Lung (tissue), 12 donors: ENCODE results near the gene C19orf67. TPM values are rescaled to one million over a fixed set of nuclear protein-coding genes. Genes with fewer than 3 reads are reported as not detected.

ENCODE experiments used
- ATAC-seq: fragments of 200-7000 bp; cut with Tn5 transposase; one replicate; pipeline ENCODE4 v1.9.1; 2020; ENCODE audit warnings: moderate number of reproducible peaks; ENCODE audit not compliant: insufficient read depth, low FRiP score
- DNase-seq, 3 donors: peaks; one replicate each; pipeline ENCODE4 v3.0.0-alpha.2; 2013 to 2017
- H3K27ac ChIP-seq, 2 donors: one replicate each; pipeline ENCODE4 v1.5.1; 2013; ENCODE audit warnings: mild to moderate bottlenecking in 2 of 2, moderate library complexity in 2 of 2, control low read depth in 1 of 2, inconsistent platforms in 1 of 2, low read depth in 1 of 2, low read length in 1 of 2
- H3K27me3 ChIP-seq, 3 donors: one replicate each; pipeline ENCODE4 v1.5.1; 2013; ENCODE audit warnings: low read length in 2 of 3; ENCODE audit not compliant: control insufficient read depth in 3 of 3, insufficient read depth in 3 of 3
- H3K36me3 ChIP-seq, 4 donors: one replicate each; pipeline ENCODE4 v1.5.1; 2013; ENCODE audit warnings: low read length in 4 of 4, mild to moderate bottlenecking in 1 of 4, moderate library complexity in 1 of 4; ENCODE audit not compliant: control insufficient read depth in 4 of 4, insufficient read depth in 4 of 4
- H3K4me1 ChIP-seq, 5 donors: one replicate each; pipeline ENCODE4 v1.5.1; 2013; ENCODE audit warnings: low read length in 5 of 5, mild to moderate bottlenecking in 2 of 5, moderate library complexity in 1 of 5; ENCODE audit not compliant: control insufficient read depth in 5 of 5, insufficient read depth in 5 of 5
- H3K4me3 ChIP-seq: one replicate; pipeline ENCODE4 v1.5.1; 2013; ENCODE audit warnings: mild to moderate bottlenecking, control low read depth, moderate library complexity
- H3K9ac ChIP-seq, 2 donors: one replicate each; pipeline ENCODE4 v1.5.1; 2013; ENCODE audit warnings: low read length in 2 of 2, control low read depth in 1 of 2; ENCODE audit not compliant: insufficient read depth in 1 of 2
- H3K9me3 ChIP-seq, 4 donors: one replicate each; pipeline ENCODE4 v1.5.1; 2013; ENCODE audit warnings: low read length in 3 of 4, mild to moderate bottlenecking in 1 of 4, moderate library complexity in 1 of 4; ENCODE audit not compliant: control insufficient read depth in 4 of 4, insufficient read depth in 3 of 4
- CTCF ChIP-seq: IDR thresholded peaks from 2 replicates; pipeline ENCODE4 v1.5.1; 2012; ENCODE audit warnings: mild to moderate bottlenecking; ENCODE audit errors: control extremely low read depth, extremely low read depth
- WGBS, 2 donors: extraction: QIAGEN DNeasy Blood & Tissue Kit; methylation state at CpG; one replicate each; pipeline ENCODE4 v1.1.7; 2013; 5-methylcytosine and 5-hydroxymethylcytosine counted together
- polyA plus RNA-seq, 2 donors: library from polyadenylated mRNA; stranded (reverse); fragments of 200-250 nt; gene quantifications; one replicate each; pipeline ENCODE4 v1.2.1, GENCODE V29; 2013
- total RNA-seq, 2 donors: library from RNA; depleted of rRNA in 1 of 2; stranded (reverse); fragments of >200 nt in 1 of 2; gene quantifications; one replicate each; pipeline ENCODE4 v1.2.1, GENCODE V29; 2014 to 2021
- donor health status: control.
- donor health status: control.
- donor health status: Bipolar disorder and iron deficiency.
- donor health status: healthy.
- donor health status: DM: yes; HTN: yes; CAD: no.

C19orf67 gene
- total and polyA plus RNA-seq, 4 donors, result 0.37 to 1.0 (median 0.38) TPM; not detected in 1

- 88 to 92% methylated on average over 18 of the region's 18 CpGs for WGBS, 2 donors
- H3K4me3 ChIP-seq, result no peak overlapping the region
- DNase-seq, result no peak
These were observed 28.3 kb upstream of the C19orf67 start for GRCh38 chr19:14113762-14114414.

GRCh38 chr19:14112809-14113385, 27.3 kb upstream of the C19orf67 start:
- no peak for TF ChIP-seq CTCF
- DNase-seq (peak; percentile 59 to 76 (median 71)), ATAC-seq (no peak)
- peaks cover 9 to 32% (median 16%) of the 10 kb centered on the region in 5 donors for H3K4me1 ChIP-seq
- no peaks in the 10 kb centered on the region for H3K9me3 ChIP-seq
- H3K27me3 ChIP-seq, result no peaks in the 10 kb centered on the region
- peak overlapping the region; percentile 77 to 88 for H3K27ac ChIP-seq
- H3K9ac ChIP-seq, result peak overlapping the region in 1 of 2 donors; percentile 44
- 45 to 62% methylated on average over 12 of the region's 12 CpGs for WGBS, 2 donors
- no peak overlapping the region for H3K4me3 ChIP-seq
- peaks cover 0 to 2% (median 0%) of the 10 kb centered on the region in 4 donors for H3K36me3 ChIP-seq

More at GRCh38 chr19:14113762-14114414, 28.3 kb upstream of the C19orf67 start:
- TF ChIP-seq CTCF, result no peak
- no peaks in the 10 kb centered on the region for H3K9me3 ChIP-seq
- H3K27ac ChIP-seq, result peak overlapping the region; percentile 77 to 88
- H3K36me3 ChIP-seq, result peaks cover 0 to 2% (median 0%) of the 10 kb centered on the region in 4 donors
- H3K4me1 ChIP-seq, result peaks cover 16 to 39% (median 21%) of the 10 kb centered on the region in 5 donors
- no peak overlapping the region for H3K9ac ChIP-seq
- no peaks in the 10 kb centered on the region for H3K27me3 ChIP-seq
- no peak for ATAC-seq

- Histone ChIP-seq H3K9ac (peak overlapping the region in 1 of 2 donors; percentile 32), H3K4me3 (no peak overlapping the region), H3K27ac (peak overlapping the region; percentile 77 to 88), H3K36me3 (peaks cover 0 to 4% (median 1%) of the 10 kb centered on the region in 4 donors), H3K27me3 (no peaks in the 10 kb centered on the region), H3K9me3 (no peaks in the 10 kb centered on the region), H3K4me1 (peaks cover 9 to 32% (median 16%) of the 10 kb centered on the region in 5 donors)
- ATAC-seq (no peak), DNase-seq (no peak)
- WGBS, 2 donors, result 63 to 65% methylated on average over 12 of the region's 12 CpGs
- TF ChIP-seq CTCF, result no peak
These were observed 26.6 kb upstream of the C19orf67 start for GRCh38 chr19:14112051-14112808.
